NCI-H1436 (cell line): Measurements from ENCODE around the gene PRM1.
"Not testable (repeated sequence)": the region's sequence is repeated elsewhere in the genome, so short reads cannot be mapped to it uniquely, and the experiment has no call there.

Source experiments
- DNase-seq: peaks from one replicate; lab custom pipeline; 2025; lab: John Stamatoyannopoulos, UW

PRM1 gene

DNA sequence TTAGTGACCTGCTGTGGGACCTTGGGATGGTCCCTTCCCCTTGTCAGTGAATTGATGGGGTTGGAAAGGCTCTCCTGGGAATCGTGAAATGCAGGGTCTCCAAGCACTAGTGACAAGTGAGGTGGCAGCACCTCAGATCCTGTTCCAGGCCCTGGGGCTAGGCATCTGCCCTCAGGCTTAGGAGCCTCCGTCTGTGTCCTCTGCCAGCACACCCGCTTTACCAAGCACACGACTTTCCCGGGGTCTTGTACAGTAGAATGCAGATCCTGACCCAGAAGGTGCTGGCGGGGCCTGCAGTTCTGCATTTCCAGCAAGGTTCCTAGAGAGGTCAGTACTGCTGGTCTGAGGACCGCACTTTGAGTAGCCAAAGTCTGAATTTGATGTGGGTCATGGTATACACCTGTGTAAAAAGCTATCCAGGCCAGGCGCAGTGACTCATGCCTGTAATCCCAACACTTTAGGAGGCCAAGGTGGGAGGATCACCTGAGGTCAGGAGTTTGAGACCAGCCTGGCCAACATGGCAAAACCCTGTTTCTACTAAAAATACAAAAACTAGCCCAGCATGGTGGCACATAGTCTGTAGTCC, 33.3 kb upstream of the PRM1 start:
- DNase-seq = no peak

DNA sequence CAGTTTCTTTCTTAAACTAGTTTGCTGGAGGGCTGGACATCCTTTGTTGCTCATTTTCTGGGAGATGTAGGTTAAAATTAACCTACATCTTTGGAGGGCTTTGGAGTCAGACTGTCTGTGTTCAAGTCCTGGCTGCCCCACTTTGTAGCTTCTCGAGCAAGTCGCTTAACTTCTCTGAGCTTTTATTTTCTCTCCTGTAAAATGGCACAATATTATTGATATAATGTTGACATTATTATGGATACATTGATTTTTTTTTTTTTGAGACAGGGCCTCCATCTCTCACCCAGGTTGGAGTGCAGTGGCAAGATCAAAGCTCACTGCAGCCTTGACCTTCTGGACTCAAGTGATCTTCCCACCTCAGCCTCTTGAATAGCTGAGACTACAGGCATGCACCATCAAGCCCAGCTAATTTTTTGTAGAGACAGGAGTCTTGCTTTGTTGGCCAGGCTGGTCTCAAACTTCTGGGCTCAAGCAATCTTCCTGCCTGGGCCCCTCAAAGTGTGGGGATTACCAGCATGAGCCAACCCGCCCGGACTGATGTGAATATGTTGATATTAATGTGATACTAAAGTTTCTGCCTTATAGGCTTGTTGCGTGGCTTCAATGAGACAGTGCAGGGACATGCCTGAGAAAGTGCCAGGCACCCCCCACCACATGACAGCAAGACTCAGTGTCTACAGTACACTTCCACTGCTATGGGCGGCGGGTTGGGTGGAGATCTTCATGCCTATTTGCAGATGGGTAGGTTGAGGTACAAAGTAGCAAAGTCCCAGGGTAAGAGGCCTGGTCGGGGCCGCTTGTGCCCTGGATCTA, 32.6 kb upstream of the PRM1 start:
- no peak for DNase-seq

GRCh38 chr16:11312718-11313492, 31.8 kb upstream of the PRM1 start:
- no peak for DNase-seq

DNA sequence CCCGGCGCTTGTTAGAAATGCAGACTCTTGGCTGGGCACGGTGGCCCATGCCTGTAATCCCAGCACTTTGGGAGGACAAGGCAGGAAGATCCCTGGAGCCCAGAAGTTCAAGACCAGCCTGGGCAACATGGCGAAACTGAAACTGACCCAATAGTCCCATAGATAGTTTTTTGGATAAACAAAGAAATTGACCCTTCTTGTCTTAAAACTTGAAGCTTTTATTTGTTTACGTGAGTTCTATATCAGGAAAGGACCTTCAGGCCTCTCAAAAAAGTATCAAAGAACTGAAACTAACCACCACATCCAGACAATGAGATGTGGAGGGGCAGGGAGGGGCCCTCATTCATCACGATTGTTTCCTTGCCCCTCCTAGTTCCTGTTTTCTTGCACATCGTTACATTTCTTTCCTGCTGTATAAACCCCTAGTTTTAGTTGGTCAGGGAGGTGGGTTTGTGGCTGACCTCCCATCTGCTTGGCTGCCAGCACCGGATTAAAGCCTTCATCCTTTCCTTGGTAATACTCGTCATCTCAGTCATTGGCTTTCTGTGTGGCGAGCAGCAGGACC, 29.9 kb upstream of the PRM1 start:
- DNase-seq = no peak

DNA sequence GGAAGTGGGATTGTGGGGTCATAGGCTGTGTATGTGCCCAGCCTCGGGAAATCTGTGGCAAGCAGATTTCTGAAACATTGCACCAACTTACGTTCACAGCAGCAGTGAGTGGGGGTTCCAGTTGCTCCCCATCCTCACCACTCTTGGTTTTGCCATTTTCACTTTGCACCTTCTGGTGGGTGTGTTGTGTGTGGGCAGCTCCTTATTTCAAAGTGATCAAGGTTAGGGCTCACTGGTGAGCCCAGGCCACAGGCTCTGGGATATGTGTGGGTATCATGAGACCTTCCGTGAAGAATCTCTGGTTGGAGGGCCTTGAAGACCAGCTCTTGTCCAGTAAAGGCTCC, 29.5 kb upstream of the PRM1 start:
- DNase-seq = no peak

DNA sequence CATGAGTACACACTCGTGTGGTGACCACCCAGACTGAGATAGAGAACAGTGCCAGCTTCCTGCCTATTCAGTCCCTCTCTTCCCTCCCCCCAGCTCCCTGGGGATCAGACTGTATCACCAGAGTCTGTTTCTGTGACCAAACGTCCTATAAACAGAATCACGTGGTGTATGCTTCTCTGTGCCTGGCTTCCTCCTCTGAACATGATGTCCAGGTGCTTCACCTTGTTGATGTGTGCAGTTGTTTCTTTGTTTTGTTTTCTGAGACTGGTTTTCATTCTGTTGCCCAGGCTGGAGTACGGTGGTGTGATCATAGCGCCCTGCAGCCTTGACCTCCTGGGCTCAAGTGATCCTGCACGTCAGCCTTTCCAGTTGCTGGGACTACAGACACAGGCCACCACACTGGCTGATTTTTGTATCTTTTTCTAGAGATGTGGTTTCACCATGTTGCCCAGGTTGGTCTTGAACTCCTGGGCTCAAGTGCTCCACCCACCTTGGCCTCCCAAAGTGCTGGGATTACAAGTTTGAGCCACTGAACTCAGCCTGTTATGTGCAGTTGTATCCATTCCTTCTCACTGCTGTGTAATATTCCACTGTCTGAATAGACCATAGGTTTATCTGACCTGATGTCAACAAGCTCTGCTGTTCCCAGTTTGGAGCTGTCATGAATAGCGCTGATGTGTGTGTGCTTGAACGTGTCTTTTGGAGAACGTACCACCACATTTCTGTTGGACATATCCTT, 28.9 kb upstream of the PRM1 start:
- DNase-seq = no peak

DNA sequence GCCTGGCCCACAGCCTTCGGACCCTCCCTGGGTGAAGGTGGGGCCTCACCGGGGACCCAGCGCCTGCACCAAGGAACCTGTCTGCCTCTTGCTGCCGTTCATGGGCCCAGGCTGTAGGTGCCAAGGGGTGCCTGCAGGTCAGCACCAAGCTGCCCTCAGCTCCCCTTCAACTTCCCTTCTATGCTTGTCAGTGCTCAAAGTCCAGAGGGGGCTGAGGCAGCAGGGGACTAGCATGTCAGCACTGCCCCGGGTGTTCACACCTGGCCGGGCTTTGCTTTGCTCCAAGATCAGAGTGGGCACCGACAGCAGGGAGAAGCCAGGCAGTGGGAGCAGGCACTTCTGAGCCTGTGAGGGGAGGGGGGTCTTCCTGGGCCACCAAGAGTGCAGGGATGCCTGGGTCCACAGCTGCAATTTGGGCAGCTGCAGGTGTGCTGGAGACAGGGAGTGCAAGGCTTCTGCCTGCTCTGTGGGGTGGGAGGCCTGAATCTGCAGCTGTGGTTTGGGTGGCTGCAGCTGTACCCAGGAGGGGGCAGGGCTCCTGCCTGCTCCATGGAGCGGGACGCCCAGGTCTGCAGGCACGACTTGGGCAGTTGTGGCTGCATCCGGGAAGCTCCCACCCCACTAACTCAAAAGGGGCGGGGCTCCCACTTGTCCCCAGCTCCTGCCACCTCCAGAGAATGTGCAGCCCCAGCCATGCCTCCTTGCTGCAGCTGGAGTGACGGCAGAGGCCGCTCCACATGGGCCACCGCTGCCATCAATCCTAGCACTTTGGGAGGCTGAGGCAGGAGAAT, 27.6 kb upstream of the PRM1 start:
- no peak for DNase-seq

- no peak for DNase-seq
Observed at GRCh38 chr16:11307639-11308492, 26.7 kb upstream of the PRM1 start.

GRCh38 chr16:11306997-11307638, 26.0 kb upstream of the PRM1 start:
- no peak for DNase-seq

DNA sequence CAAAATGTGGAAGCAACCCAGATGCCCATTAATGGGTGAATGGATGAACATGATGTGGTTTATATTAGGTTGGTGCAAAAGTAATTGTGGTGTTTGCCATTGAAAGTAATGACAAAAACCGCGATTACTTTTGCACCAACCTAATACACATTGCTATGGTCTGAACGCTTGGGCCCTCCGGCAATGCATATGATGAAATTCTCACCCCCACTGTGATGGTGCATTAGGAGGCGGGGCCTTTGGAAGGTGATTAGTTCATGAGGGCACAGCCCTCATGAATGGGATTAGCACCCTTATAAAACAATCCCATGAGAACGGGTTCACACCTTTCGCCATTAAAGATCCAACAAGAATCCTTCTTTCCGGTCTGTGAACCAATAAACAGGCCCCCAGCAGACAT, 25.3 kb upstream of the PRM1 start:
- no peak for DNase-seq

DNA sequence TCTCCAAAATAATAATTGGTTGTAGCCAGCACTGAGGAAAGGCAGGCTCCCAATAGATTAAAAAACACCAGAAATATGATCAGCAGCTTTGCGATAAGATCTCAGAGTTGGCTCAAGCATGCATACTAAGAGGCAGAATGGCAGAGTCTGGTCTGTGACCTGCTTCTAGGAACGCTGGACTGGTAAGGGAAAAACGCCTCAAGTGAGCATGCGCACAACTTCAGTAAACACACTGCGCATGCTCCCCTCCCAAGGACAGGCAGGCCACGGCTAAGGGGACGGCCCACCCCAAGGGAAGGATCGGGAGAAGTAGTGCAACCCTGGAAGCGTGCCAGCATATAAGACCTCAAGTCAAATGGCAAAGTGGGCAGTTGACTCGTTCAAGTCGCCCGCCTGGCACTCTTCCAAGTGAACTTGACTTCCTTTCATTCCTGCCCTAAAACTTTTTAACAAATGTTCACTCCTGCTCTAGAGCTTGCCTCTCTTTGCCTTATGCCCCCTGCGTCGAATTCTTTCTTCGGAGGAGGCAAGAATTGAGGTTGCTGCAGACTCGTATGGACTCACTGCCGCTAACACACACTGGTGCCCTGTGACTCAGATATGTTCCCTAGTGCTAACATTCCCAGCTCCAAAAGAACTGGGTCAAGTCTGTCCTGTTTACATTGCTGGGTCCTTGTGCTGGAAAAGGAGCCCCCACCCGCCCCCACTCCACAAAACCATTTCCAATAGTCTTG, 22.4 kb upstream of the PRM1 start:
- DNase-seq = no peak

DNA sequence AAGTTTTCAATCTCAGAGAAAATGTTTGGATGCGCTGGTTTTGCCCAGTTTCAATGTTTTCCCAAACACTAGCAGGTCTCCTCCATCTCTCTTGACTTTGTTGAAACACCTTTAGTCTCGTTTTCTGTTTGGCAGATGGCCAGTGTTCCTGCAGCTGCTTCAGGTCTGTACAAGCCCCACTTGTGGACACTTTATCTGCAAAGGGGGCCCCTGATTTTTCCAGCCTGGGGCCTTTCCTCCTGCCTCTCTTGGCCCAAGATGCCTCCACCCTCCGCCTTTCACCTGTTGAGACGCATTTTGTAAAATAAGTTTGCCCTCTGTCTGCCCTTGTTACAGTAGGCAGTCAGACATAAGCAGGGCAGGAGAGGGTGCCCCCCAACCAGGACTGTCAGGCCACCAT, 21.8 kb upstream of the PRM1 start:
- peak; percentile 23 for DNase-seq

GRCh38 chr16:11301645-11302501, 20.7 kb upstream of the PRM1 start:
- no peak for DNase-seq

GRCh38 chr16:11300560-11300892, 19.4 kb upstream of the PRM1 start:
- DNase-seq = no peak

DNA sequence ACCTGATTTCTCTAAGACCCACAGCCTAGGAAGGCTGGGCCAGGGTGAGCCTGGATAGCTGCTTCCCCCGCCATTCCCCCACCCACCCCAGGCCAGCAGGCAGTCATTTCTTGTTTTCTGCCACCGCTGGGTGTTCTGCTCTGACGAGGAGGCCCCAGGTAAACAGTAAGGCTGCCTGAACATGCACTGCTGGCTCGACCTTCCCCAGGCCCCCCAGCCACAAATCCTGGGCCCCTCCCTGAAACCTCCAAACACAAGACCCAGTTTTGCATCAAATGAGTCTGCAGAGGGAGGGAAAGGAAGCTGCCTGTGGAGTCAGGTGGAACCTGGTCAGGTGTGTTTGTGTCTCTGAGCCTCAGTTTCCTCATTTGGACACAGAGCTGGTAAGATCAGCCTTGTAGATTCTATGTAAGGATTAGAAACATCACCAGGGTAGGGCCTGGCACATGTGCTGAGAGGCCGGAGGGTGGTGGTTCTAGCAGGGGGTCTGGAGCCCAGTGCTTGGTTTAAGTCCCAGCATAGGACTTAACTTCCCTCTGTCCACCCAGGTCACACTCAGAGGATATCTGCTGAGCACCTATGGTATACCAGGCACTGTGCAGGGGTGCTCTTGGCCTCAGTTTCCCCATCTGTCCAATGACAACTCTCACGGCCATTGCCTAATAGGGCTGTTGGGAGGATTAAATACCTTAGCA, 18.9 kb upstream of the PRM1 start:
- no peak for DNase-seq

DNA sequence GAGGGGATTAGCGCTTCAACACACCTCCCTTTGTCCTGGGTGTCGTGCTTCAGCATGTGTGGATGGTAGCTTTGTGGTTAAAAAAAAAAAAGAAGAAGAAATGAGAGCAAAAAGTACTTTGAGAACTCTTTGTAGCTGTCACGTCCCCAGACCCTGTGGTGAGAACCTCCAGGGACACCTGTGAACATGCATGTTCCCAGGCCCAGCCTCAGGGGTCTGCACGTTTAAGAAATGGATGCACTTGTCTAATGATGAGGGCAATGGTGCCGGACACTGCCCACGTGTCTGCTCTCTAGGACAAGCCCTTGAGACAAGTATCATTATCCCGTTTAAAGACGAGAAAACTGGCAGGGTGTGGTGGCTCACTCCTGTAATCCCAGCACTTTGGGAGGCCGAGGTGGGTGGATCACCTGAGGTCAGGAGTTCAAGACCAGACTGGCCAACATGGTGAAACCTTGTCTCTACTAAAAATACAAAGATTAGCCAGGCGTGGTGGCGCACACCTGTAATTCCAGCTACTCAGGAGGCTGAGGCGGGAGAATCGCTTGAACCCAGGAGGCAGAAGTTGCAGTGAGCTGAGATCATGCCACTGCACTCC, 17.9 kb upstream of the PRM1 start:
- DNase-seq = not testable (repeated sequence)

GRCh38 chr16:11298143-11298900, 17.2 kb upstream of the PRM1 start:
- DNase-seq = no peak
